ENCODE measurements around the gene SRP54.
"Not testable (repeated sequence)": the region's sequence is repeated elsewhere in the genome, so short reads cannot be mapped to it uniquely, and the experiment has no call there.

The SRP54 gene

DNA sequence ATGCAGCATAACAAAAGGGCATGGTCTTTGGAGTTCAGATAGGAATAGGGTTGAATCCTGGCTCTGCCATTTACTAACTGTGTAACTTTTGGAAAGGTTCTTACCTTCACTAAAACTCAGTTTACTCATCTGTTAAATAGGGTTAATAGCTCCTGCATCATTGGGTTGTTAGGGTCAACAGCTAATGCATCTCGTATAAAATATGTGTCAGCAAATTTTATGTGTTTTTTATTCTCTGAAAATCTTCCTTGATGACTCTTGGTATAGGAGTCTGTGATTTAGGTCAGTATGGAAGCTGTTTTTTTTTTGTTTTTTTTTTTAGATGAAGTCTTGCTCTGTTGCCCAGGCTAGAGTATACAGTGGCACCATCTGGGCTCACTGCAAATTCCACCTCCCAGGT is 36.1 kb upstream of the SRP54 start:
- no peak overlapping the region for H3K4me3 ChIP-seq (replicated peaks; ENCODE audit: low read depth, low read length)
- no peak for DNase-seq (ENCODE audit: low read depth)
- TF ChIP-seq, protein P1, sequence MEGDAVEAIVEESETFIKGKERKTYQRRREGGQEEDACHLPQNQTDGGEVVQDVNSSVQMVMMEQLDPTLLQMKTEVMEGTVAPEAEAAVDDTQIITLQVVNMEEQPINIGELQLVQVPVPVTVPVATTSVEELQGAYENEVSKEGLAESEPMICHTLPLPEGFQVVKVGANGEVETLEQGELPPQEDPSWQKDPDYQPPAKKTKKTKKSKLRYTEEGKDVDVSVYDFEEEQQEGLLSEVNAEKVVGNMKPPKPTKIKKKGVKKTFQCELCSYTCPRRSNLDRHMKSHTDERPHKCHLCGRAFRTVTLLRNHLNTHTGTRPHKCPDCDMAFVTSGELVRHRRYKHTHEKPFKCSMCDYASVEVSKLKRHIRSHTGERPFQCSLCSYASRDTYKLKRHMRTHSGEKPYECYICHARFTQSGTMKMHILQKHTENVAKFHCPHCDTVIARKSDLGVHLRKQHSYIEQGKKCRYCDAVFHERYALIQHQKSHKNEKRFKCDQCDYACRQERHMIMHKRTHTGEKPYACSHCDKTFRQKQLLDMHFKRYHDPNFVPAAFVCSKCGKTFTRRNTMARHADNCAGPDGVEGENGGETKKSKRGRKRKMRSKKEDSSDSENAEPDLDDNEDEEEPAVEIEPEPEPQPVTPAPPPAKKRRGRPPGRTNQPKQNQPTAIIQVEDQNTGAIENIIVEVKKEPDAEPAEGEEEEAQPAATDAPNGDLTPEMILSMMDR (IDR thresholded peaks at IDR 0.05; ENCODE audit: low read length, missing control alignments), result no peak

DNA sequence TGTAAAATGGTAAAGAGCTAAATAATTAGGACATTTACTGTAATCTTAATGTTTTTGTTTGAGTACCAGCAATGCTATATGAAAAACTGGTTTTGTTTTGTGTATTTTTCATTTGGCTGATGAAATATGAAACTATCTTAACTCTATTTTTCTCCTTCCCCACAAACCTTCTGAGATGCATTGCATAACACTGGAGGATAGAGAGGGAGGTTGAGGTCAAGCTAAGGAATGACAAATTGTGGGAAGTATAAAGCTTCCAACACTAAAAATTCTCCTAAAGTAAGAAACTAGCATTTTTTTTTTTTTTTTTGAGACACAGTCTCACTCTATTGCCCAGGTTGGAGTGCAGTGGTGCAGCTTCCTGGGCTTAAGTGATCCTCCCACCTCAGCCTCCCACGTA is 31.5 kb upstream of the SRP54 start:
- TF ChIP-seq, protein P1 (IDR thresholded peaks at IDR 0.05; ENCODE audit: low read length, missing control alignments), result no peak
- peak; percentile 60 for DNase-seq (ENCODE audit: low read depth)
- H3K4me3 ChIP-seq (replicated peaks; ENCODE audit: low read depth, low read length), result no peak overlapping the region

DNA sequence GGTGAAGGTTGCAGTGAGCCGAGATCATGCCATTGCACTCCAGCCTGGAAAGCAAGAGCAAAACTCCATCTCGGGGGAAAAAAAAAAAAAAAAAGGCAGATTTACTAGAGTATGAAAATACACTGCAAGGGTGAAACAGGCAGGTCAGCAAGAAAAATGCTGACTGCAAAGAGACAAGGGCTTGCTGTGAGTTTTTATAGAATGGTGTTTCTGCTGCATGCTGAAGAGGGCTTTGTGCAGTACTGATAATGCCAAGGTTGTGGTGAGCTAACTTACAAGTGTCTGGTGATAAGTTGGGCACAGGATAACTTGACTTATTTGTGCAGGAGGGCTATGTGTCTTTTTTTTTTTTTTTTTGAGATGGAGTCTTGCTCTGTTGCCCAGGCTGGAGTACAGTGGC is 25.9 kb upstream of the SRP54 start:
- H3K4me3 ChIP-seq (replicated peaks; ENCODE audit: low read depth, low read length), result no peak overlapping the region
- TF ChIP-seq, protein P1 (IDR thresholded peaks at IDR 0.05; ENCODE audit: low read length, missing control alignments), result no peak
- DNase-seq (ENCODE audit: low read depth), result no peak

DNA sequence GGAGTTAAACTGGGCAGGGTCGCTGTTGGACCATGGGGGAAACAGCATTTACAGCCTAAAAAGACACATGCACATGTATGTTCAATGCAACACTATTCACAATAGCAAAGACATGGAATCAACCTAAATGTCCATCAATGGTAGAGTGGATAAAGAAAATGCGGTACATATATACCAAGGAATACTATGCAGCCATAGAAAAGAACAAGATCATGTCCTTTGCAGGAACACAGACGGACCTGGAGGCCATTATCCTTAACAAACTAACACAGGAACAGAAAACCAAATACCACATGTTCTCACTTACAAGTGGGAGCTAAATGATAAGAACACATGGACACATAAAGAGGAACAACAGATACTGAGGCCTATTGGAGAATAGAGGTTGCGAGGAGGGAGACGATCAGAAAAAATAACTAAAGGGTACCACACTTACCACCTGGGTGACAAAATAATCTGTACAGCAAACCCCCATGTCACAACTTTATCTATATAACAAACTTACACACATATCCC is 25.0 kb upstream of the SRP54 start:
- DNase-seq (ENCODE audit: low read depth), result no peak
- H3K4me3 ChIP-seq (replicated peaks; ENCODE audit: low read depth, low read length), result no peak overlapping the region
- TF ChIP-seq, protein P1 (IDR thresholded peaks at IDR 0.05; ENCODE audit: low read length, missing control alignments), result no peak

DNA sequence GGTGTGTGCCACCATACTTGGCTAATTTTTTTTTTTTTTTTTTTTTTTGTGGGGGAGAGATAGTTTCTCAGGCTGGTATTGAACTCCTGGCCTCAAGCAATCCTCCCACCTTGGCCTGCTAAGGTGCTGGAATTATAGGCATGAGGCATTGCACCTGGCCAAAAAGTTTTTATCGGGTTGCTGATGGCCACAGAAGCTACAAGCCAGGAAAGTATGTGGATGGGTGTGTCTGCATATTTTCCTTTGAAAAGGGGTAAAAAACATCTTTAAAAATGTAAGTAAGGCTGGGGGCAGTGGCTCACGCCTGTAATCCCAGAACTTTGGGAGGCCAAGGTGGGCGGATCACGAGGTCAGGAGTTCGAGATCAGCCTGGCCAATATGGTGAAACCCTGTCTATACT is 20.7 kb upstream of the SRP54 start:
- DNase-seq (ENCODE audit: low read depth); H3K4me3 ChIP-seq (replicated peaks; ENCODE audit: low read depth, low read length): not testable (repeated sequence)

DNA sequence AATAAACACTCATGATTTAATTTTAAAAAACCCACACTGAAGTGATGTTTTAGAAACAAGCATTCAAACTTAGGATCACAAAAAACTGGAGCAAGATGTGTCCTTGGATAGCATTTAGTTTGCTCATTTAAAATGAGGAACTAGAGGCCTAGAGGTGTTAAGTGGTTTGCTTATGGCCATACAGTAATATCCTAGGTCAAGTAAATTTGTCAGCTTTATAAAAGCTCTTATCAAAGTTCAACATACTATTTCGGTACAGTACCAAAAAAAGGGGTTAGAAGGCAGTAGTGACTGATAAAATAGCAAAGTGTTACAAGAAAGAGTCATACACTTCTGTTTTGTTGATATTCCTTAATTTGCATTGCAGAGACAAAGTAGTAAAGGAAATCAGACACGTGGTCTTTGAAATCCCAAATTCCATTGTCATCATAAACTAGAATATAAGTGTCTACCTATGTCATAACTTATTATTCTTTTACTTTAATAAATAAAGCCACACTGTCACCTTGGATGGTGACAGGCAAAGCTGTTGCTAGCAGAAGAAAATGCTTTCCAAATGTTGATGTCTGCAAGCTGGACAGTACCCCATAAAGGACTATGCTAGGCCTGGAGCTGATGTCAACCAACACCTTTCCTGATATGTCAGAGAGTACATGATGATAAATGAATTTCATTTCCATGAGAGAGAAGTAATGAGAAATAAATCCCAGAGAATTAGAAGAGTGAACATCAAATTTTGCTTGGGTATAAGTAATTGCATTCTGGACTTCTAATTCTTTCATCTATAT is 17.6 kb upstream of the SRP54 start:
- no peak for DNase-seq (ENCODE audit: low read depth)
- TF ChIP-seq, protein P1 (IDR thresholded peaks at IDR 0.05; ENCODE audit: low read length, missing control alignments), result no peak
- no peak overlapping the region for H3K4me3 ChIP-seq (replicated peaks; ENCODE audit: low read depth, low read length)

DNA sequence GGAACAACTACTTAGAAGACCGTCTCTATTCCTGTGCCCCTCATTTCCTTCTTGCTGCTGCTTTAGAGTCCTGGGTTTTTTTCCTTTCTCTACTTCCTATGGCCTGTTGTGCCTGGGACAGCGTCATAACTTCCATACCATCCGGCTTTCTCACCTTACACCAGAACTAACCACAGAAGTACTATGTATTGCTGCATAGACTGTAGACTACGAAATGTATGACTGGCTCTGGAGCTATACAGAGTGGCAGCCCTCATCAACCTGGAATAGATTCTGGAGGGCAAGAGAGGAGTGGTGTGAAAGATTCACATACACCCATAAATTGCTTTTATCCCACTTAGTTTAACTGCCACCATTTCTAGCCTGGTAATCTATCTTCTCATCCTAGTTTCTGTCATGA is 16.9 kb upstream of the SRP54 start:
- TF ChIP-seq, protein P1 (IDR thresholded peaks at IDR 0.05; ENCODE audit: low read length, missing control alignments), result no peak
- no peak for DNase-seq (ENCODE audit: low read depth)
- H3K4me3 ChIP-seq (replicated peaks; ENCODE audit: low read depth, low read length), result no peak overlapping the region

All from fibroblast of pulmonary artery (primary cell).